Stomach (tissue), 9 donors: ENCODE measurements around the gene IQSEC3. TPM values are rescaled to one million over a fixed set of nuclear protein-coding genes. Genes with fewer than 3 reads are reported as not detected.
"Not testable (repeated sequence)": the region's sequence is repeated elsewhere in the genome, so short reads cannot be mapped to it uniquely, and the experiment has no call there.

ENCODE experiments used
- DNase-seq, 2 donors: peaks; one replicate each; pipeline versions ENCODE4 v3.0.0 to v3.0.0-alpha.2; 2013 to 2019
- H3K27ac ChIP-seq, 5 donors: fragments of 200-600 bp in 4 of 5; sonication (generic) in 4 of 5; one replicate each; pipeline ENCODE4 v1.5.1; 2013 to 2019; ENCODE audit warnings: mild to moderate bottlenecking in 1 of 5, moderate library complexity in 1 of 5
- H3K27me3 ChIP-seq, 3 donors: fragments of 200-600 bp; sonication (generic); one replicate each; pipeline ENCODE4 v1.5.1; 2017 to 2019; ENCODE audit warnings: mixed run types in 1 of 3
- H3K36me3 ChIP-seq, 4 donors: fragments of 200-600 bp; sonication (generic); 1 replicate in 3 of 4; 2 replicates in 1 of 4; pipeline ENCODE4 v1.5.1; 2016 to 2019
- H3K4me1 ChIP-seq, 4 donors: fragments of 200-600 bp; sonication (generic); one replicate each; pipeline ENCODE4 v1.5.1; 2016 to 2019
- H3K4me3 ChIP-seq, 4 donors: fragments of 200-600 bp; sonication (generic) in 3 of 4; one replicate each; pipeline ENCODE4 v1.5.1; 2016 to 2019; ENCODE audit warnings: mild to moderate bottlenecking in 1 of 4
- H3K9me3 ChIP-seq, 4 donors: fragments of 200-600 bp; sonication (generic); one replicate each; pipeline ENCODE4 v1.5.1; 2016 to 2019
- POLR2AphosphoS5 ChIP-seq, 3 donors: sonication (generic); formaldehyde crosslinking; IDR thresholded peaks; one replicate each; pipeline ENCODE4 v1.6.1; 2016; ENCODE audit warnings: antibody characterized with exemption in 3 of 3
- WGBS, 5 donors: extraction: QIAGEN DNeasy Blood & Tissue Kit in 3 of 5; methylation state at CpG; one replicate each; pipeline versions ENCODE4 v1.1.5 to v1.1.7; 2013 to 2018; 5-methylcytosine and 5-hydroxymethylcytosine counted together
- intact Hi-C: fragments of 100-400 bp; cut with DNase I; formaldehyde crosslinking; loops from one replicate; pipeline ENCODE4 v1.15.1; 2023; ENCODE audit warnings: low total_unique reads
- polyA plus RNA-seq, 3 donors: library from polyadenylated mRNA; stranded (reverse); fragments of 200-250 nt; gene quantifications; one replicate each; pipeline ENCODE4 v1.2.3, GENCODE V29; 2013
- total RNA-seq, 5 donors: library from RNA; depleted of rRNA; stranded (reverse); fragments of >200 nt; gene quantifications; one replicate each; pipeline versions ENCODE4 v1.1.0 to v1.2.3, GENCODE V29; 2014 to 2016
- TF ChIP-seq, protein P1 (sequence below), 7 experiments: fragments of 450-650 bp in 4 of 7; fragments of 200-600 bp in 3 of 7; sonication (generic) in 3 of 7; IDR thresholded peaks; one replicate each; pipeline ENCODE4 v1.5.1; 2016 to 2019; ENCODE audit warnings: antibody characterized with exemption in 7 of 7, control low read depth in 2 of 7, mild to moderate bottlenecking in 1 of 7
- donor health status: healthy with polysubstance abuse.
- donor health status: Bipolar disorder and iron deficiency.
- donor health status: healthy.

IQSEC3 gene
- total and polyA plus RNA-seq, 8 donors = 0.08 to 1.7 (median 0.87) TPM; not detected in 2

DNA sequence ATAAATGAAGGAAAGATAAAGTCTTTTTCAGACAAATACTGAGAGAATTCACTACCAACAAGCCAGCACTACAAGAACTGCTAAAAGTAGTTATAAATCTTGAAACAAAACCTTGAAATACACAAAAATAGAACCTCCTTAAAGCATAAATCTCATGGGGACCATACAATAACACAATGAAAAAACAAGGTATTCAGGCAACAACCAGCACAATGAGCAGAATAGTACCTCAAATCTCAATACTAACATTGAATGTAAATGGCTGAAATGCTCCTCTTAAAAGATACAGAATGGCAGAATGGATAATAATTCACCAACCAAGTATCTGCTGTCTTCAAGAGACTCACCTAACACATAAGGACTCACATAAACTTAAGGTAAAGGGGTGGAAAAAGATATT, 7.7 kb upstream of the IQSEC3 start:
- TF ChIP-seq, protein P1, sequence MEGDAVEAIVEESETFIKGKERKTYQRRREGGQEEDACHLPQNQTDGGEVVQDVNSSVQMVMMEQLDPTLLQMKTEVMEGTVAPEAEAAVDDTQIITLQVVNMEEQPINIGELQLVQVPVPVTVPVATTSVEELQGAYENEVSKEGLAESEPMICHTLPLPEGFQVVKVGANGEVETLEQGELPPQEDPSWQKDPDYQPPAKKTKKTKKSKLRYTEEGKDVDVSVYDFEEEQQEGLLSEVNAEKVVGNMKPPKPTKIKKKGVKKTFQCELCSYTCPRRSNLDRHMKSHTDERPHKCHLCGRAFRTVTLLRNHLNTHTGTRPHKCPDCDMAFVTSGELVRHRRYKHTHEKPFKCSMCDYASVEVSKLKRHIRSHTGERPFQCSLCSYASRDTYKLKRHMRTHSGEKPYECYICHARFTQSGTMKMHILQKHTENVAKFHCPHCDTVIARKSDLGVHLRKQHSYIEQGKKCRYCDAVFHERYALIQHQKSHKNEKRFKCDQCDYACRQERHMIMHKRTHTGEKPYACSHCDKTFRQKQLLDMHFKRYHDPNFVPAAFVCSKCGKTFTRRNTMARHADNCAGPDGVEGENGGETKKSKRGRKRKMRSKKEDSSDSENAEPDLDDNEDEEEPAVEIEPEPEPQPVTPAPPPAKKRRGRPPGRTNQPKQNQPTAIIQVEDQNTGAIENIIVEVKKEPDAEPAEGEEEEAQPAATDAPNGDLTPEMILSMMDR (IDR thresholded peaks at IDR 0.05) = no peak
- no peak for TF ChIP-seq POLR2AphosphoS5 (IDR thresholded peaks at IDR 0.05)
- Histone ChIP-seq H3K27ac (no peak overlapping the region), H3K4me3 (no peak overlapping the region), H3K4me1 (peaks cover 0 to 10% (median 8%) of the 10 kb centered on the region in 4 donors), H3K27me3 (peaks cover 0 to 56% (median 24%) of the 10 kb centered on the region in 3 donors), H3K36me3 (no peaks in the 10 kb centered on the region), H3K9me3 (peaks cover 4 to 20% (median 15%) of the 10 kb centered on the region in 4 donors)
- intact Hi-C loops = no loop called here
- DNase-seq = no peak

DNA sequence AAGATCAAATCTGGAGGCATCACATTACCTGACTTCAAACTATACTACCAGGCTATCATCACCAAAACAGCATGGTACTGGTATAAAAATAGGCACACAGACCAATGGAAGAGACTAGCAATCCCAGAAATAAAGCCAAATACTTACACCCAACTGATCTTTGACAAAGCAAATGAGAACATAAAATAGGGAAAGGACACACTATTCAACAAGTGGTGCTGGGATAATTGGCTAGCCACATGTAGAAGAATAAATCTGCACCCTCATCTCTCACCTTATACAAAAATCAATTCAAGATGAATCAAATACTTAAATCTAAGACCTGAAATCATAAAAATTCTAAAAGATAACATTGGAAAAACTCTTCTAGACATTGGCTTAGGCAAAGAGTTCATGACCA, 4.7 kb upstream of the IQSEC3 start:
- intact Hi-C loops, H3K36me3 ChIP-seq, H3K4me3 ChIP-seq, H3K4me1 ChIP-seq, DNase-seq, H3K27ac ChIP-seq: not testable (repeated sequence)
- peaks cover 0 to 39% (median 13%) of the 10 kb centered on the region in 3 donors for H3K27me3 ChIP-seq
- peaks cover 4 to 20% (median 15%) of the 10 kb centered on the region in 4 donors for H3K9me3 ChIP-seq

DNA sequence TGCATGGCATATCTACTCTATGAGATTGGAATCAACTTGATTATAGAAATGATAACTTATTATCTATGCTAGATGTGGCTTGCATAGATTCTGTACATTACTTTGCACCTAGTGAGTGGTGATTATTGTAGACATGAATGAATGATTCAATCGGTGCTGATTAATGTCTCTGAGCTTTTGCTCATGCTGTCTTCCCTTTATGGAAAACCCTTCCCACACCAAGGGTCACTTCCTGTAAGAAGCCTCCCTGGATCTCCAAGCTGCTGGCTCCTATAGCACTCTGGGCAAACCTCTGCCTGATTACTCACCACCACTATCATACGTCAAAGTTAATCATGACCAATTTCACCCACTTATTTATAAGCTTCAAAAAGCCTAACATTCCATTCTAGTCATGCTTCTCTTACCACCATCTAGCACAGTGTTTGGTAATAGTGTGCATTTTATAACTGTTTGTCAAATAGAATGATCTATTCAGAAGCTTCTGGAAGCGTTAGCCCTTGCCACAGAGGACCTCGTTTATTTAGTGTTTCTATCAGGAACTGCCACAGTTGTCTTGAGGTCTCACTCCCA, 990 bp upstream of the IQSEC3 start:
- H3K4me3 ChIP-seq, H3K36me3 ChIP-seq, intact Hi-C loops, H3K4me1 ChIP-seq, H3K27ac ChIP-seq, DNase-seq: not testable (repeated sequence)
- peaks cover 0 to 11% (median 7%) of the 10 kb centered on the region in 4 donors for H3K9me3 ChIP-seq
- peaks cover 7 to 47% (median 10%) of the 10 kb centered on the region in 3 donors for H3K27me3 ChIP-seq
- 50 to 57% (median 54%) methylated on average over 4 of the region's 4 CpGs for WGBS, 5 donors

DNA sequence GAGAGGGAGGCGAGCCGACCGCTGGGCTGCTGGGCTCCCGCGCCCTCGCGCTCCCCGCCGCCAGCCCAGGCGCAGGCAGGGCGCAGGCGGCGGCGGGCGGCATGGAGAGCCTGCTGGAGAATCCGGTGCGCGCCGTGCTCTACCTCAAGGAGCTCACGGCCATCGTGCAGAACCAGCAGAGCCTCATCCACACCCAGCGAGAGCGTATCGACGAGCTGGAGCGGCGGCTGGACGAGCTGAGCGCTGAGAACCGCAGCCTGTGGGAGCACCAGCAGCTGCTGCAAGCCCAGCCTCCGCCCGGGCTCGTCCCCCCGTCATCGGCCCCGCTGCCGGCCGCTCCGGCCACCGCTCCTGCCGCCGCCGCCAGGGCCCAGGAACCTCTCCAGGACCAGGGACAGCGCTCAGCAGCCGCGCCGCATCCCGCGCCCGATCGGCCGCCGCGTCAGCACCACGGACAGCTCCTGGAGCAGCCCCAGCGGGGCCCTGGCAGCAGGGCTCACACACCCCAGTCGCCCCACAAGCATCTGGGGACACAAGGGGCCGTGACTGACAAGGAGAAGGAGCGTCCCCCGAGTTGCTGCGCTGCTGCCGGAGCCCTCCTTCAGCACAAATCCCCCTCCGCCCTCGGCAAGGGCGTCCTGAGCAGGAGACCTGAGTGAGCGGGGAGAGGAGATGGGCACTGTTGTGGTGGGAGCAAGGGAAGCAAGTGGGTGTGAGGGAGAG, 376 bp downstream of the IQSEC3 start:
- H3K4me3 ChIP-seq = peak overlapping the region in 3 of 4 donors; percentile 9 to 23 (median 12)
- H3K4me1 ChIP-seq, H3K9me3 ChIP-seq, H3K36me3 ChIP-seq, intact Hi-C loops: not testable (repeated sequence)
- peaks cover 7 to 60% (median 10%) of the 10 kb centered on the region in 3 donors for H3K27me3 ChIP-seq
- peak overlapping the region in 1 of 5 donors; percentile 38 for H3K27ac ChIP-seq
- WGBS, 5 donors = 4 to 20% (median 5%) methylated on average over 11 to 40 of the region's 66 CpGs
- DNase-seq = peak in 1 of 2 donors; percentile 73

DNA sequence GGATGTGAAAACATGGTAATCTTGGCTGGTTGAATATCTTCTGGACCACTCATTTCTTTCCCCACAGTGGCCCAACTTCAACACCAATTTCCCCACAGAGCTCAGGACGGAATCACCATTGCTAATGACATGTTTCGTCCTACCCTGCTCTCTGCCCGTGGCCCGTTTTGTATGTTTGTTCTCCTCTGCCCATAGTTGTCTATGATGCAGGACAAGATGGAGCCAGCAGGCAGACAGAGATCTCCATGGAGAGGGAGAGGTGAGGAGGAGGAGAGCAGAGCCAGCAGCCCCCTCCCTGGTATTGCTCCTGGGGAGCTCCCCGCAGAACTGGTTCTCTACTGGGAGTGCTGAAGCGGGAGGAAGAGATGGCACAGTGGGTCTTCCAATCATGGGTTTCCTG, 3.1 kb downstream of the IQSEC3 start:
- H3K27ac ChIP-seq, H3K36me3 ChIP-seq, intact Hi-C loops, H3K4me3 ChIP-seq, H3K4me1 ChIP-seq, DNase-seq, H3K9me3 ChIP-seq: not testable (repeated sequence)
- H3K27me3 ChIP-seq = peaks cover 7 to 60% (median 15%) of the 10 kb centered on the region in 3 donors
- 64 to 73% (median 69%) methylated on average over 6 of the region's 6 CpGs for WGBS, 5 donors

DNA sequence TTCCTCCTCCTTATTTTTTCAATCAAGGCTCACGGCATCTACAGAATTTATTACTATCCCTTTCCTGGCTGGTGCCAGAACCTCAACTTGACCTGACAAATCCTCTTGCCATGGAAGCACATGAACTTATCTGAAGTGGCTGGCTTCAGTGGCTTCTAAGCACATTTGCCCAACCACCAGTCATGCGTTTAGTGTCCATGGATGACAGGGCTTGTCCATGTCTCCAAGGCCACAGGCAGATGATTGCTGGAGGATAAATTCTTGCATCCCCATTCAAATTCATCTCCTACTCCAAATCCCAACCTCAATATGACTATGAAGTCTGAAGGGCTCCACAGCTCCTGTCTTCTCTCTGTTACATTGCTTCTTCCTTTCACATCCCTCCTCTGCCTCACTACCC, 4.0 kb downstream of the IQSEC3 start:
- H3K27ac ChIP-seq, H3K4me3 ChIP-seq, H3K9me3 ChIP-seq, DNase-seq, H3K36me3 ChIP-seq, H3K4me1 ChIP-seq, intact Hi-C loops: not testable (repeated sequence)
- 85 to 88% (median 87%) methylated on average over 2 of the region's 2 CpGs for WGBS, 5 donors
- H3K27me3 ChIP-seq = peaks cover 7 to 66% (median 20%) of the 10 kb centered on the region in 3 donors

DNA sequence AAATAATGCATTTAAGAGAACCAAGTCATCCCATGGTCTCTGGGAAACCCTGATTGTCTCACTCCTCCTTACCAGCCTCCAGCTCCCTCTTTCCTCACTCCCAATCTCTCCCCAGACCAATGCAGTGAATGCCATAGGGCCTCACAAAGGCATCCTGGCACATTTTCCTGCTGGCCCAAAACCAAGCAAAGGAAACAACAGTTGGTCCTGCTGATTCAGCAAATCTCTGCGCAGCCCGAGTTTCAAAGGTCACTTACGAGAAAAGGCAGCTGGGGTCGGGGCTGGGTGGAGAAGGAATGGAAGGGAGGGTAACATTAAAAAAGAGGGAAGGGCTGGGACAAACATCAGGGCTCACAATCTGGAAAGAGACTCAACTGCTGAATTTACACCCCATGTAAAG, 5.5 kb downstream of the IQSEC3 start:
- H3K27ac ChIP-seq, DNase-seq, H3K36me3 ChIP-seq, H3K4me3 ChIP-seq, intact Hi-C loops, H3K9me3 ChIP-seq, H3K4me1 ChIP-seq: not testable (repeated sequence)
- peaks cover 7 to 67% (median 31%) of the 10 kb centered on the region in 3 donors for H3K27me3 ChIP-seq
- 42 to 59% (median 47%) methylated on average over 4 of the region's 4 CpGs for WGBS, 5 donors

DNA sequence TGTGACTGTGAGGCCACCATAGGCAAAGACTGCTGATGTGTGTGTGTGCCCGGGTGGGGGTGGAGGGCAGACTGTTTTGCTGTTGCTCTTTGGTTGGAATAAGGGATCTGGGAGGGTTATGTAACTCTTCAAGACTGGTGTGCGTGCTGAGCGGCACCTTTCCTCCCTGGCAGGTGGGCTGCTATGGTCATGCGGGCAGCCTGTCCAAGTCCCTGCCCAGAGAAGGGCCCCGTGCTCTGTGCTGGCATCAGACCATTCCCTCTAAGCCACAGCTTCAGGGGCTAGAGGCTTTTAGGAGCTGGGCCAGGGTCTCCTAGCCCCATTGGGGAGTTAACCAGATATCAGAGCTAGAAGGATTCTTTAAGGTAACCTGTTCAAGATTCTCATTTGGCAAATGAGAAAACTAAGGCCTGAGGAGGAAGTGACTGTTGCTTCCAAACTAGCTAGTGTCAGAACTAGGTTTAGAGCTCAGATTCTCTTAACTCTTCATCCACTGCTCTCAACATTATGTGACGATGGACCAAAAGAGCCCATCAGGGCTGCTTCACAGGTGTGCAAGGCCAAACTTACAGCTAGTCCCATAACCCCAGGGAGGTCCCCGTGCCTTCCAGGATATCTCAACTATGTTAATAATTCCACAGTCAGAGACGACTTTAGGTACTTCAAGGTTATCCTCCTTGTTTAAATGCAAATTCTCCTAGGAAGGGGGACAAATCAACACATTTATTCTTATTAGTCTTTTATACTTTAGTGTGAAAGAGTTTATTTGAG, 8.0 kb downstream of the IQSEC3 start:
- H3K9me3 ChIP-seq = not testable (repeated sequence)

DNA sequence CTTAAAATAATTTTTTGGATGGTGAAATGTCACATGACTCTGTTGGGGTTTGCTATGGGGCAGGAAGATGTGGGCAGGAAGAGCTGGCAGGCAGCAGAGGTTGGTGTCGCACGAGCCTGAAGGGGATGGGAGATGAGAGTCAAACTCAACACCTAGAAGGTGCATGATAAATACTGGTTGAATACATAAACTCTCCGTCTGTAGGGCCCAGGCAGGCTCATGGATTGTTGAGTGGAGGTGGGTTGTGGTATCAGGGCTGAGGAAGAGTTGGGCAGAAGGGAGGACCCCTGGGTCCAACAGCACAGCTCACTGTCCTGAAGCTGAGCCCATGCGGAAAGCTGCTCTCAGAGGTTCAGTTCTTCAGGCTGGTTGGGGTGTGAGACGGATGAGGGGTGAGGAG, 9.0 kb downstream of the IQSEC3 start:
- H3K4me3 ChIP-seq, H3K36me3 ChIP-seq, H3K4me1 ChIP-seq, H3K9me3 ChIP-seq, DNase-seq, H3K27ac ChIP-seq, intact Hi-C loops: not testable (repeated sequence)
- H3K27me3 ChIP-seq = peaks cover 0 to 75% (median 49%) of the 10 kb centered on the region in 3 donors
- WGBS, 5 donors = 66 to 83% (median 77%) methylated on average over 5 of the region's 5 CpGs

More for the DNA sequence above, 8.0 kb downstream of the IQSEC3 start:
- H3K27ac ChIP-seq, H3K36me3 ChIP-seq, H3K4me3 ChIP-seq, H3K4me1 ChIP-seq, intact Hi-C loops, DNase-seq: not testable (repeated sequence)
- peaks cover 4 to 75% (median 50%) of the 10 kb centered on the region in 3 donors for H3K27me3 ChIP-seq
- 71 to 79% (median 74%) methylated on average over 8 of the region's 8 CpGs for WGBS, 5 donors

DNA sequence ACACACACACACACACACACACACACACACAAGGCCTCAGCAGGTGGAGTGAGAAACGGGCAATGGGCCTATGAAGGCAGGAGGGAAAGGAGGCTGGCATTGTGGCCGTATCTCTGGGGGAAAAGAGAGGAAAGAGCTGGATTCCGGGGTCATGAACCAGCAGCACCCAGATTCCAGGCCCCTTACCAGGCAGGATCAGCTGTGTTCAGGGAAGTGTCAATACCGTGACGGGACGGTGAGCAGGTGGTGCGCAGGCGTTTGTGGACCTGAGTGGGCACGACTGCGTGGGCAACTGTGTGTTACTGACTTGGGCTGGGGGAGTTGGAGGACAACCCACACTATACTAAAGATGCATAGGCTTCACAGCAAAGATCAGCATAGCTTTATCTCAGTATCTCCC, 9.5 kb downstream of the IQSEC3 start:
- H3K27ac ChIP-seq, H3K4me1 ChIP-seq, DNase-seq, H3K4me3 ChIP-seq, intact Hi-C loops, H3K36me3 ChIP-seq, H3K9me3 ChIP-seq: not testable (repeated sequence)
- WGBS, 5 donors = 78 to 90% (median 88%) methylated on average over 10 of the region's 10 CpGs
- H3K27me3 ChIP-seq = peaks cover 0 to 75% (median 49%) of the 10 kb centered on the region in 3 donors
